Measurements from ENCODE around the gene ELMO1.

Gene ELMO1

DNA sequence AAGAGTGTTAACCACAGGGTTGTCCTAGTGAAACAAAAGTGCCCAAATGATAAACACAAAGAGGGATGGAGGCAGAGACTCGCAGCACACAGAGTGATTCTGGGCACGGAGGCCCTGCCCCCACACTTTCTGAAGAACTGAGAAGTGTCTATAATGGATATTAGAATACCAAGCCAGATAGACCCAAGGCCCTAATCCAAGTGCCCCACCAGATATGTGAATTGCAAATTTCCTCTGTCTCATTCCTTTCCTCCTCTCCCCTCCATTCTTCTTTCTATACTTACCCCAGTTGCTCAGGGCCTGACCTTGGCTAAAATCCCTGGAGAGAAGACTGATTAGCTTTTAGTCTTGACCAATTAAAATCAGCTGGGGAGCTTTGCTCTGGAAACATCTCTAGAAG lies 617.6 kb downstream of the ELMO1 start:
- H3K9me3 ChIP-seq (ENCODE audit: control insufficient read depth, insufficient read depth, low read length): no peaks in the 10 kb centered on the region
- H4K20me1 ChIP-seq (ENCODE audit: control insufficient read depth, insufficient read depth, low read depth, low read length): no peaks in the 10 kb centered on the region
- no peaks in the 10 kb centered on the region for H3F3A ChIP-seq (ENCODE audit: control insufficient read depth, insufficient read depth)
- H3K4me1 ChIP-seq (ENCODE audit: control insufficient read depth, low read length): no peaks in the 10 kb centered on the region
- H3K79me2 ChIP-seq (ENCODE audit: control insufficient read depth, low read length): no peaks in the 10 kb centered on the region
- H3K27ac ChIP-seq (ENCODE audit: low read depth, low read length): no peak overlapping the region
- no peaks in the 10 kb centered on the region for H3K36me3 ChIP-seq (ENCODE audit: control insufficient read depth, low read length)
- peaks cover 6% of the 10 kb centered on the region; the same call in 1 of the 2 replicates for H3K27me3 ChIP-seq (ENCODE audit: control insufficient read depth, low read length)
- no peak overlapping the region for H3K4me2 ChIP-seq (ENCODE audit: low read length)
- TF ChIP-seq, protein P1, sequence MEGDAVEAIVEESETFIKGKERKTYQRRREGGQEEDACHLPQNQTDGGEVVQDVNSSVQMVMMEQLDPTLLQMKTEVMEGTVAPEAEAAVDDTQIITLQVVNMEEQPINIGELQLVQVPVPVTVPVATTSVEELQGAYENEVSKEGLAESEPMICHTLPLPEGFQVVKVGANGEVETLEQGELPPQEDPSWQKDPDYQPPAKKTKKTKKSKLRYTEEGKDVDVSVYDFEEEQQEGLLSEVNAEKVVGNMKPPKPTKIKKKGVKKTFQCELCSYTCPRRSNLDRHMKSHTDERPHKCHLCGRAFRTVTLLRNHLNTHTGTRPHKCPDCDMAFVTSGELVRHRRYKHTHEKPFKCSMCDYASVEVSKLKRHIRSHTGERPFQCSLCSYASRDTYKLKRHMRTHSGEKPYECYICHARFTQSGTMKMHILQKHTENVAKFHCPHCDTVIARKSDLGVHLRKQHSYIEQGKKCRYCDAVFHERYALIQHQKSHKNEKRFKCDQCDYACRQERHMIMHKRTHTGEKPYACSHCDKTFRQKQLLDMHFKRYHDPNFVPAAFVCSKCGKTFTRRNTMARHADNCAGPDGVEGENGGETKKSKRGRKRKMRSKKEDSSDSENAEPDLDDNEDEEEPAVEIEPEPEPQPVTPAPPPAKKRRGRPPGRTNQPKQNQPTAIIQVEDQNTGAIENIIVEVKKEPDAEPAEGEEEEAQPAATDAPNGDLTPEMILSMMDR (IDR thresholded peaks at IDR 0.05; ENCODE audit: low read depth, low read length, poor library complexity, severe bottlenecking): no peak
- no peak for TF ChIP-seq EZH2phosphoT487 (IDR thresholded peaks at IDR 0.05; ENCODE audit: borderline replicate concordance, low read length)
- no peak overlapping the region for H3K4me3 ChIP-seq (ENCODE audit: low read length)
- H3K9me2 ChIP-seq (replicated peaks; ENCODE audit: control insufficient read depth, low read length): no peaks in the 10 kb centered on the region

DNA sequence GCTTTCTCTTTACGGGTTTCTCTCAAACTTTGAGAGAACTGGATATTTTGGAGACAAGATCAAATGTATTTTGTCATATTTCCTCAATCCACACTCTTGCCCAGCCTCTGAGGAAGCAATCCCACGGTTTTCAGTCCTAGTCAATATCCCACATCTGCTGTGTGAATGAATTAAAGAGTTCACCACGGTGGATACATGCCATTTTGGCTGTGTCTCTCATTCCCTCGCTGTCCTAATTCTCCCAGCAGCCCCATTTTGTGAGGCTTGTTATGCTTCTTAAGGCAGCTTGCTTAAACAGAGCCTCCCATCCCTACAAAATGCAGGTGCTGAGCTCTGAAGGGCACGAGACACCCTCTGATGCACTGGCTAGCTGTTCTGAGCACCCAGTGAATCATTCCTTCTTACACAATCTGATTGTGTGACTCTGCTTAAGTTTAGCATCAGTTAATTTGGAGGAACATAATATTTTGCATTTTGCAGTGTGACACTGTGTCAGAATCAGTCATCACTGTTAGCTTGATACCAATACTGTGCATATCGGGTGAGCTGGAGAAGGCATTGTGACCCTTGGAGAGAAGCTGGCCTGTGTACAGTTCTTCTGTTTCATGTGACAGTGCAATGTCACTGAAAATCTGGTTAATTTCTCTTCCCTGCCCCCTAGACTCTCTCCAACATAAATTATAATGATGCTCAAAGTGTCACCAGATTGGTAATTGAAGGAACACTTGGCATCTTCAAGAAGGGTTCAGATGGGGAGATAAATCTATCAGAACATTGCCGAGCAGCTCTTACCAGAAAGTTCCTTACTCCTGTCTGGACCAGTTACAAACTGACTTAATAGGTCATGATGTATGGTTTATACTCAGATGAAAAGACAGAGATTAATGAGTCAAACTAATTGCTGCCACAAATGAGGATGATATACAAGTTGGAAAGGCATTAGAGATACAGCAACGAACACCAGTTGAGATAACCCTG lies 620.6 kb downstream of the ELMO1 start:
- TF ChIP-seq, protein P1 (IDR thresholded peaks at IDR 0.05; ENCODE audit: low read depth, low read length, poor library complexity, severe bottlenecking): no peak
- no peak for TF ChIP-seq EZH2phosphoT487 (IDR thresholded peaks at IDR 0.05; ENCODE audit: borderline replicate concordance, low read length)
- Histone ChIP-seq H3K27ac (ENCODE audit: low read depth, low read length) (no peak overlapping the region), H4K20me1 (ENCODE audit: control insufficient read depth, insufficient read depth, low read depth, low read length) (no peaks in the 10 kb centered on the region), H3K9me2 (replicated peaks; ENCODE audit: control insufficient read depth, low read length) (no peaks in the 10 kb centered on the region), H3K27me3 (ENCODE audit: control insufficient read depth, low read length) (peaks cover 6% of the 10 kb centered on the region; the same call in 1 of the 2 replicates), H3K79me2 (ENCODE audit: control insufficient read depth, low read length) (no peaks in the 10 kb centered on the region), H3K4me2 (ENCODE audit: low read length) (no peak overlapping the region), H3F3A (ENCODE audit: control insufficient read depth, insufficient read depth) (no peaks in the 10 kb centered on the region), H3K4me3 (ENCODE audit: low read length) (no peak overlapping the region), H3K9me3 (ENCODE audit: control insufficient read depth, insufficient read depth, low read length) (no peaks in the 10 kb centered on the region), H3K4me1 (ENCODE audit: control insufficient read depth, low read length) (no peaks in the 10 kb centered on the region), H3K36me3 (ENCODE audit: control insufficient read depth, low read length) (no peaks in the 10 kb centered on the region)

DNA sequence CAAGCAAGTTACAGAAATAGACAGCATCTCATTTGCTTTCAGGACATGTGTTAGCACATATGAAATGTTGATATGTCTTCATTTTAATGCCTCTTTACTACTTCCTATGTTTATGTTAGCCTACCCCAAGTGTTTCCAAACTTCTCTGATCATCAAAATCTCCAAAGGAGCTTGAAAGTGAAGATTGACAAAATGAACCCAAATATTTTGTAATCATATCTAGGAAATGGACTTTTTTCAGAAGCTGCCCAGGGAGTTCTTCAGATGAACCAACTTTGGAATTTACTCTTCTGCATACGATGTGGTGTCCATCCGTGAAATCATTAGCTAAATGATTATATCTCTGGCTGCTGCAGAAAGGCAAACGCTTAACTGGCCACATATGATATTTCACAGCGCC lies 623.2 kb downstream of the ELMO1 start:
- no peaks in the 10 kb centered on the region for H4K20me1 ChIP-seq (ENCODE audit: control insufficient read depth, insufficient read depth, low read depth, low read length)
- TF ChIP-seq, protein P1 (IDR thresholded peaks at IDR 0.05; ENCODE audit: low read depth, low read length, poor library complexity, severe bottlenecking): no peak
- TF ChIP-seq EZH2phosphoT487 (IDR thresholded peaks at IDR 0.05; ENCODE audit: borderline replicate concordance, low read length): no peak
- no peak overlapping the region for H3K4me3 ChIP-seq (ENCODE audit: low read length)
- H3K79me2 ChIP-seq (ENCODE audit: control insufficient read depth, low read length): no peaks in the 10 kb centered on the region
- H3K27me3 ChIP-seq (ENCODE audit: control insufficient read depth, low read length): peaks cover 3% of the 10 kb centered on the region; the same call in 1 of the 2 replicates
- no peak overlapping the region for H3K4me2 ChIP-seq (ENCODE audit: low read length)
- no peak overlapping the region for H3K27ac ChIP-seq (ENCODE audit: low read depth, low read length)
- no peaks in the 10 kb centered on the region for H3K9me3 ChIP-seq (ENCODE audit: control insufficient read depth, insufficient read depth, low read length)
- H3K36me3 ChIP-seq (ENCODE audit: control insufficient read depth, low read length): no peaks in the 10 kb centered on the region
- H3K9me2 ChIP-seq (replicated peaks; ENCODE audit: control insufficient read depth, low read length): no peaks in the 10 kb centered on the region
- no peaks in the 10 kb centered on the region for H3K4me1 ChIP-seq (ENCODE audit: control insufficient read depth, low read length)
- no peaks in the 10 kb centered on the region for H3F3A ChIP-seq (ENCODE audit: control insufficient read depth, insufficient read depth)
